Measurements from ENCODE around the gene ANP32B.
"Not testable (repeated sequence)": the region's sequence is repeated elsewhere in the genome, so short reads cannot be mapped to it uniquely, and the experiment has no call there.

The ANP32B gene

GRCh38 chr9:97940233-97940632 lies 42.9 kb upstream of the ANP32B start:
- no peak overlapping the region for H3K27ac ChIP-seq

DNA sequence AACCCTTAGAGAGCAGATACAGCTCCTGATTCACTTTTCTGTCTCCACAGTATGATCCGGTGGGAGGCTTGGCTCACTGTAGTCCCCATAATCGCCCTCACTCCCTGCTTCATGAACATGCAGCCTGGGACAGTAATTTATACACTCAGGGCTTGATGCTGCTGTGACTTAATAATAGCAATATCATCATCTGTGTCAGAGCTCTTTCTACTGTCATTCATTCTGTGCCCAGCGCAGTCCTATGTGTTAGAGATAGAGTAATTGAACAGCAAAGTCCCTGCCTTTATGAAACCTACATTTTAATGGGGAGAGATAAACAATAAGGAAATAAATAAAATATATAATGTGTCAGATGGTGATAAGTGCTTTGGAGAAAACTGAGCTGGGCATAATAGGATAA lies 42.4 kb upstream of the ANP32B start:
- DNase-seq, result no peak
- no peaks in the 10 kb centered on the region for H3K27me3 ChIP-seq (ENCODE audit: insufficient read depth, low read depth, severe bottlenecking)
- no peak for TF ChIP-seq CTCF (IDR thresholded peaks at IDR 0.05; ENCODE audit: low read depth, low read length)

More at GRCh38 chr9:97940233-97940632, 42.9 kb upstream of the ANP32B start:
- Histone ChIP-seq H3K4me3 (ENCODE audit: low read depth, low read length) (no peak overlapping the region), H3K36me3 (no peaks in the 10 kb centered on the region), H3K9me3 (ENCODE audit: severe bottlenecking) (no peaks in the 10 kb centered on the region), H3K27me3 (ENCODE audit: insufficient read depth, low read depth, severe bottlenecking) (no peaks in the 10 kb centered on the region)
- no peak for TF ChIP-seq CTCF (IDR thresholded peaks at IDR 0.05; ENCODE audit: low read depth, low read length)
- DNase-seq, result no peak

GRCh38 chr9:97941323-97941722 lies 41.8 kb upstream of the ANP32B start:
- Histone ChIP-seq H3K4me3 (ENCODE audit: low read depth, low read length) (no peak overlapping the region), H3K27me3 (ENCODE audit: insufficient read depth, low read depth, severe bottlenecking) (no peaks in the 10 kb centered on the region), H3K9me3 (ENCODE audit: severe bottlenecking) (no peaks in the 10 kb centered on the region), H3K27ac (no peak overlapping the region), H3K36me3 (no peaks in the 10 kb centered on the region)
- DNase-seq, result no peak
- TF ChIP-seq CTCF (IDR thresholded peaks at IDR 0.05; ENCODE audit: low read depth, low read length), result no peak

More for the DNA sequence above, 42.4 kb upstream of the ANP32B start:
- Histone ChIP-seq H3K36me3 (no peaks in the 10 kb centered on the region), H3K27ac (no peak overlapping the region), H3K9me3 (ENCODE audit: severe bottlenecking) (no peaks in the 10 kb centered on the region), H3K4me3 (ENCODE audit: low read depth, low read length) (no peak overlapping the region)

GRCh38 chr9:97943308-97943855 lies 39.8 kb upstream of the ANP32B start:
- Histone ChIP-seq H3K4me3 (ENCODE audit: low read depth, low read length) (no peak overlapping the region), H3K27me3 (ENCODE audit: insufficient read depth, low read depth, severe bottlenecking) (no peaks in the 10 kb centered on the region)
- no peak for DNase-seq

DNA sequence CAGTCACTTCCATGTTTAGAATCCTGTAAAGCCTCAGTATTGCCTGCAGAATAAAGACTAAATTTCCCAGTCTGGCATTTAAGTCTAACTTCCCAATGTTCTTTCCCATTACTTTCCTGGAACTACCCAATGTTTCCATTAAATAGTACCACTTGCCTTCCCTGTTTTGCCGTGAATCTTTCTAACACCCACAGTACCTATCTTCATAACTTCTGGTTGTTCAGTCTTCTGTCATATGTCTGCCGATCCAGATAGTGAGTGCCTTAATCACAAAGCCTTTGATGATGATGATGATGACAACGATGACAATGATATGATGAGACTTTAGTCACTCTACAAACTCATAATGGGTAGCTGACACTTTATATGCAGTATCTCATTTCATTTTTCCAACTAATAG lies 38.5 kb upstream of the ANP32B start:
- Histone ChIP-seq H3K9me3 (ENCODE audit: severe bottlenecking) (no peaks in the 10 kb centered on the region), H3K27me3 (ENCODE audit: insufficient read depth, low read depth, severe bottlenecking) (no peaks in the 10 kb centered on the region), H3K4me3 (ENCODE audit: low read depth, low read length) (no peak overlapping the region), H3K27ac (no peak overlapping the region), H3K36me3 (no peaks in the 10 kb centered on the region)
- no peak for TF ChIP-seq CTCF (IDR thresholded peaks at IDR 0.05; ENCODE audit: low read depth, low read length)
- no peak for DNase-seq

More at GRCh38 chr9:97943308-97943855, 39.8 kb upstream of the ANP32B start:
- no peak for TF ChIP-seq CTCF (IDR thresholded peaks at IDR 0.05; ENCODE audit: low read depth, low read length)
- Histone ChIP-seq H3K27ac (no peak overlapping the region), H3K9me3 (ENCODE audit: severe bottlenecking) (no peaks in the 10 kb centered on the region), H3K36me3 (no peaks in the 10 kb centered on the region)

- not testable (repeated sequence) for H3K27ac ChIP-seq; H3K4me3 ChIP-seq (ENCODE audit: low read depth, low read length); H3K36me3 ChIP-seq; H3K9me3 ChIP-seq (ENCODE audit: severe bottlenecking); DNase-seq; H3K27me3 ChIP-seq (ENCODE audit: insufficient read depth, low read depth, severe bottlenecking)
Measured at GRCh38 chr9:97945470-97945869, 37.7 kb upstream of the ANP32B start.

- H3K9me3 ChIP-seq (ENCODE audit: severe bottlenecking); DNase-seq; H3K4me3 ChIP-seq (ENCODE audit: low read depth, low read length); H3K27me3 ChIP-seq (ENCODE audit: insufficient read depth, low read depth, severe bottlenecking); H3K27ac ChIP-seq; H3K36me3 ChIP-seq: not testable (repeated sequence)
Measured at GRCh38 chr9:97947094-97947493, 36.0 kb upstream of the ANP32B start.

DNA sequence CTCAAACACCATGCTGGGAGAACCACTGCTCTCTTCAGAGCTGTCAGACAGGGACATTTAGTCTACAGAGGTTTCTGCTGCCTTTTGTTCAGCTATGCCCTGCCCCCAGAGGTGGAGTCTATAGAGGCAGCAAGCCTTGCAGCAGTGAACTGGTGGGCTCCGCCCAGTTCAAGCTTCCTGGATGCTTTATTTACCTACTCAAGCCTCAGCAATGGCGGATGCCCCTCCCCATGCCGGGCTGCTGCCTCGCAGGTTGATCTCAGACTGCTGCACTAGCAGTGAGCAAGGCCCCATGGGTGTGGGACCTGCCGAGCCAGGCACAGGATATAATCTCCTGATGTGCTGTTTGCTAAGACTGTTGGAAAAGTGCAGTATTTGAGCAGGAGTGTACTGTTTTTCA lies 32.3 kb upstream of the ANP32B start:
- DNase-seq; H3K4me3 ChIP-seq (ENCODE audit: low read depth, low read length); H3K27me3 ChIP-seq (ENCODE audit: insufficient read depth, low read depth, severe bottlenecking); H3K36me3 ChIP-seq; H3K9me3 ChIP-seq (ENCODE audit: severe bottlenecking); H3K27ac ChIP-seq: not testable (repeated sequence)

All from WERI-Rb-1 (cell line).